GM12892 (cell line): ENCODE data around the gene PFDN5.

ENCODE experiments used
- POLR2A ChIP-seq: IDR thresholded peaks from 2 replicates; pipeline ENCODE4 v1.6.1; 2011; ENCODE audit warnings: low read depth, low read length, control low read depth
- POLR2AphosphoS5 ChIP-seq: IDR thresholded peaks from 2 replicates; pipeline ENCODE4 v1.6.1; 2011; ENCODE audit warnings: low read depth, low read length, control low read depth

DNA sequence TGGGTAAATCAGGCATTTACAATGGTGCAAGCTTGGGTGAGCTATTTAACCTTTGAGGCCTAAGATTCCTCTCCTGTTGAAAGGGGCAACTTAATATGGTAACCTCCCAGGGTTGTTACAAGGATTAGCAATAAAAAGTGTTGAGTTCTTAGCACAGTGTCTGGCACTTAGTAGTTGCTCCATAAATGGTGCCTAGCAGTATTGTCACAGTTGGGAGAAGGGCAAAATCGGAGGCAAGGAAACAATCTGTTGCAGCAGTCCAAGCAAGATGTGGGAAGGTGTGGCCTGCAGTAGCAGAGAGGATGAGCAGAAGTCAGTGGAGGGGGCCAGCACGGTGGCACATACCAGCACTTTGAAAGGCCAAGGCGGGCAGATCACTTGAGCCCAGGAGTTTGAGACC is 48.1 kb downstream of the PFDN5 start:
- no peak for TF ChIP-seq POLR2AphosphoS5
- TF ChIP-seq POLR2A: no peak
